ENCODE measurements around the gene PSD2.

DNA sequence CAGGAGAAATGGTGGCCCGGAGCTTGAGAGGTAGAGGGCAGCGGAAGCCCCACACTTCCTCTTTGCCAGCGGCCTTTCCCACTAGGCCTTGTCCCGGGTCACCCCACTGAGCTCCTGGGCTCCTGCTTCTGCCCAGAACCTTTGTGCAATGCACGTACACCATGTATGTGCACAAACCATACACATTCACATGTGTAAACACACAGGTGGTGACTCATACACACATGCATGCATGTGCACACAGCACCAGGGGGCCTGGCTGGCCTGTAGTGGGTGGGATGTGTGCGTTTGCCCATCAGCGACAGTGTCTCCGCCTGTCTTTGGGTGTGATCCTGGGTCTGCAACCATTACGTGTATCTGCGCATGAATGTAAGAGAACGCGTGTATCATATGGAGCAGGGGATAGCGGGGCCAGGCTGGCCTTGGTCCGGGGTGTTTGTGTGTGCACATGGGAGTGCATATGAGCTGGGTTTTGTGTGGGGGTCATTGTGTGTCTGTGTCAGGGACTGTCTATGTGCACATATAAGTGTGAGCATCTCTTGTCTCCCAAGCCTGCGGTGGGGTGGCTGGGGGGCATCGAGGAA, 43.7 kb downstream of the PSD2 start:
- TF ChIP-seq POLR2A (IDR thresholded peaks at IDR 0.05; ENCODE audit: low read length): no peak
- TF ChIP-seq GATA1 (IDR thresholded peaks at IDR 0.05; ENCODE audit: low read depth, low read length): no peak

Measured in erythroblast (primary cell).